Stimulated activated CD8-positive, alpha-beta memory T cell treated with anti-CD3 and anti-CD28 coated beads, Interleukin-2, amount 100 ng/mL, for 1 hour (primary cell): ENCODE results near the gene CYP8B1.

Experiments
- DNase-seq, 2 donors: peaks; one replicate each; pipeline ENCODE4 v3.0.0-alpha.2; 2020; ENCODE audit warnings: low read depth in 2 of 2

The CYP8B1 gene

DNA sequence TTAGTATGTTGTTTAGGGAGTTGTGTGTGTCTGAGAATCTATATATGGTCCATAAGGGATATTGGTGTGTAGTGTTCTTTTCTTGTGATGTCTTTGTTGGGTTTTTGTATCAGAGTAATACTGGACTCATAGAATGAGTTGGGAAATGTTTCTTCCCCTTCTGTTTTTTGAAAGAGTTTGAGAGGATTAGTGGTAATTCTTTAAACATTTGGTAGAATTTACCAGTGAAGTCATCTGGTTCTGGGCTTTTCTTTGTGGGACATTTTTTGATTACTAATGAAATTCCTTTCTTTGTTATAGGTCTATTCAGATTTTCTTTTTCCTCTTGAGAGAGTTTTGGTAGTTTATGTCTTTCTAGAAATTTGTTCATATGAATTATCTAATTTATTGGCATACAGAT is 49.5 kb downstream of the CYP8B1 start:
- no peak for DNase-seq

DNA sequence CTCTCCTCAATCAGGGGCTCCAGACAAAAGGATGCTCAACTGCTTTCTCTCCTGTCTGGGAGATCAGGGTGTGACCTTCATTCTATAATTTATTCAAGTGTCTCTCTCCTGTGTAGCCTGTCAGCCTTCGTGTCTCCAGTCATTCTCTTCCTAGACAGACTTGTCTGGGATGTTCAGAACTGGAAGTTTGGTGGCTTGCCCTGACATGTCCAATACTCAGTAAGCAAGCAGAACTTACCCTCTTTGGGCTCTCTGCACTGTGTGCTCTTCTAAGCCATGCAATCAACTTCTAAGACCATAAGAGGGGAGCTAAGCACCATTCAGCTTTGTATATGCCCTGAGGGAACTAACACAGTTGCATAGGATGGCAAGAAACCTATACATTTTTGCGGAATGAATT is 52.3 kb downstream of the CYP8B1 start:
- DNase-seq, result no peak

DNA sequence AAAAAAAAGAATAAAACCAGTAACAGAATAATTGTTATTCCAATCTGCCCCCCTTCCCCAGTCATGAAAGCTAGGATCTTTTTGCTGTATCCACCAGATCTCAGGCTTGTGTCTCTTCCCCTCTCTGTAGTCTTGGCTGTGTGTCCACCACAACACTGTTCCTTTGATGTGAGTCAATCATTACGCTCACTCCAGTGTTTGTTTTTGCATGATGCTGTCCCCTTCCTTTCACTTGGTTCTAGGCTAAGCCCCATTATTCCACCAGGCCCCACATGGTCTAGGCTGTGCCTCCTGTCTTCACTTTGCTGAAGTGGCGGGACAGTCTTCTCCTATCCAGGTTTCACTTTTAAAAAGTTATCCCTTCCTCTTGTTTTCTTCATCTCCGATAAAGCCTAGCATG is 52.9 kb downstream of the CYP8B1 start:
- DNase-seq, result no peak
